Skeletal muscle tissue (tissue), 1 donor: ENCODE data around the gene CLDN20. TPM values are rescaled to one million over a fixed set of nuclear protein-coding genes. Genes with fewer than 3 reads are reported as not detected.

Experiments
- total RNA-seq: library from RNA; depleted of rRNA; stranded (reverse); fragments of >200 nt; gene quantifications from one replicate; pipeline ENCODE4 v1.2.3, GENCODE V29; 2014

CLDN20 gene
- total RNA-seq, 1 donor from 2014 or later: not detected

Other genes with a start within 250 kb of the CLDN20 start
- gene TFB1M, start 50.5 kb downstream of the CLDN20 start, total RNA-seq: 12.5 TPM
- not detected for gene NOX3, start 191.8 kb downstream of the CLDN20 start, total RNA-seq